ENCODE measurements around the gene FZD7.

FZD7 gene

GRCh38 chr2:201994973-201995638 is 38.5 kb upstream of the FZD7 start:
- no peaks in the 10 kb centered on the region for H3K27me3 ChIP-seq (ENCODE audit: insufficient read depth, poor library complexity, severe bottlenecking)
- no peak for DNase-seq (ENCODE audit: low read depth in 1 of 2, low spot score in 1 of 2)
- no peak overlapping the region for H3K4me3 ChIP-seq (replicated peaks; ENCODE audit: insufficient read depth, low read length)
- H3K27ac ChIP-seq (replicated peaks), result no peak overlapping the region
- TF ChIP-seq POLR2AphosphoS5 (IDR thresholded peaks at IDR 0.05; ENCODE audit: low read depth) (no peak), SPI1 (IDR thresholded peaks at IDR 0.05; ENCODE audit: borderline replicate concordance, low read depth) (no peak), GABPA (IDR thresholded peaks at IDR 0.05; ENCODE audit: low read depth) (no peak), REST (IDR thresholded peaks at IDR 0.05; ENCODE audit: insufficient replicate concordance, low read depth) (no peak), CTCF (IDR thresholded peaks at IDR 0.05; ENCODE audit: insufficient read depth, low read length) (no peak)

GRCh38 chr2:201996006-201996405 is 37.6 kb upstream of the FZD7 start:
- no peaks in the 10 kb centered on the region for H3K27me3 ChIP-seq (ENCODE audit: insufficient read depth, poor library complexity, severe bottlenecking)
- DNase-seq (ENCODE audit: low read depth in 1 of 2, low spot score in 1 of 2), result no peak
- H3K4me3 ChIP-seq (replicated peaks; ENCODE audit: insufficient read depth, low read length), result no peak overlapping the region
- H3K27ac ChIP-seq (replicated peaks), result no peak overlapping the region
- TF ChIP-seq POLR2AphosphoS5 (IDR thresholded peaks at IDR 0.05; ENCODE audit: low read depth) (no peak), SPI1 (IDR thresholded peaks at IDR 0.05; ENCODE audit: borderline replicate concordance, low read depth) (no peak)

- no peak for DNase-seq (ENCODE audit: low read depth in 1 of 2, low spot score in 1 of 2)
These were observed 36.9 kb upstream of the FZD7 start for GRCh38 chr2:201996679-201997314.

More at GRCh38 chr2:201996679-201997314, 36.9 kb upstream of the FZD7 start:
- no peak overlapping the region for H3K4me3 ChIP-seq (replicated peaks; ENCODE audit: insufficient read depth, low read length)
- no peaks in the 10 kb centered on the region for H3K27me3 ChIP-seq (ENCODE audit: insufficient read depth, poor library complexity, severe bottlenecking)
- TF ChIP-seq SPI1 (IDR thresholded peaks at IDR 0.05; ENCODE audit: borderline replicate concordance, low read depth) (no peak), POLR2AphosphoS5 (IDR thresholded peaks at IDR 0.05; ENCODE audit: low read depth) (no peak), REST (IDR thresholded peaks at IDR 0.05; ENCODE audit: insufficient replicate concordance, low read depth) (no peak), CTCF (IDR thresholded peaks at IDR 0.05; ENCODE audit: insufficient read depth, low read length) (no peak), GABPA (IDR thresholded peaks at IDR 0.05; ENCODE audit: low read depth) (no peak)
- no peak overlapping the region for H3K27ac ChIP-seq (replicated peaks)

Data from HL-60 (cell line).